ENCODE data around the gene SIX3.

SIX3 gene

DNA sequence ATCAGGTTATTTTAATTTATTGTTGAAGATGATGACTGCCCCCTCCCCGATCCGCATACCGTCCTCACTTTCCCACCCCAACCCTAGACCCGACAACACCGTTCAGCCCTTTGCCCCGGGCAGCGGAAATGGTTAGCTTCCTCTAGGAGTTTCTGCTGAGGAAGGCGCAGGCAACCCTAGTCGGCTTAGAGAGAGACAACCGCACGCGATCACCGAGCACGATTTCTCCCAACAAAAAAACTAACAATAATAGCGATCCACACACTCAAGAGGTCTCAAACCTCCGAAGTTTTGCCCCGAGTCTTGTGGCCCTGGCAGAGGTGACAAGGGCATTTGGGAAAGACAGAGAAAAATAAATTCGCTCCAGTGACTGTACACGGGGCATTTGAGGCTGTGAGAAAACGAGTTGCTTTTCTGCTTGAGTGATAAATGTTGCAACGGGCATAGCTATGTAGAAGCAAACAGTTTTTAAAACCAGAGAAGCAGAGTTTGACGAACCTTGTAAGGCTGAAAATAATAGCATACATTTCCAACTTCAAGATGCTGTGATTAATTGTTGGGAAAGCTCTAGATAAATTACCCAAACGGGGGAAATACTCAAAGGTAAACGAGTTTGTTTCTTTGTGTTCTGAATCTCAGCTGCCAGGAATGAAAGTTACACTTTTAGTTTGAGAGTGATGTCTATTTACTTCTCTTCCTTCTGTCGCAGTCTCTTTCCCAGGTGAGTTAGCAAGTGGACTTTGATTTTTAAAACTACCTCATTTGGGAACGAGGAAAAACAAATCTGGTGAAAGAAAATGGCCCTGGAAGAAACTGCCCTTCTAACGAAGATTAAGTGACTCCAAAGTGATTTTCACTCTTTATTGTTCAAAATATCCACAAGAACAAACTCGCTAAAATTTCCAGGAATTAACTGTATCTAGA is 11.0 kb upstream of the SIX3 start:
- Histone ChIP-seq H3K4me1 (ENCODE audit: control insufficient read depth, insufficient read depth, low read length, poor library complexity, severe bottlenecking) (no peaks in the 10 kb centered on the region), H3K27ac (ENCODE audit: insufficient read depth, low read length, poor library complexity, severe bottlenecking) (no peak overlapping the region), H3K36me3 (ENCODE audit: control insufficient read depth, insufficient read depth, low read length) (no peaks in the 10 kb centered on the region), H3K4me3 (ENCODE audit: insufficient read depth, low read depth, low read length, poor library complexity, severe bottlenecking) (no peak overlapping the region), H3K27me3 (replicated peaks; ENCODE audit: control insufficient read depth, insufficient read depth, low read length, poor library complexity, severe bottlenecking) (peaks cover 62% of the 10 kb centered on the region), H3K9me3 (ENCODE audit: control insufficient read depth, low read length) (no peaks in the 10 kb centered on the region)
- no peak for DNase-seq

DNA sequence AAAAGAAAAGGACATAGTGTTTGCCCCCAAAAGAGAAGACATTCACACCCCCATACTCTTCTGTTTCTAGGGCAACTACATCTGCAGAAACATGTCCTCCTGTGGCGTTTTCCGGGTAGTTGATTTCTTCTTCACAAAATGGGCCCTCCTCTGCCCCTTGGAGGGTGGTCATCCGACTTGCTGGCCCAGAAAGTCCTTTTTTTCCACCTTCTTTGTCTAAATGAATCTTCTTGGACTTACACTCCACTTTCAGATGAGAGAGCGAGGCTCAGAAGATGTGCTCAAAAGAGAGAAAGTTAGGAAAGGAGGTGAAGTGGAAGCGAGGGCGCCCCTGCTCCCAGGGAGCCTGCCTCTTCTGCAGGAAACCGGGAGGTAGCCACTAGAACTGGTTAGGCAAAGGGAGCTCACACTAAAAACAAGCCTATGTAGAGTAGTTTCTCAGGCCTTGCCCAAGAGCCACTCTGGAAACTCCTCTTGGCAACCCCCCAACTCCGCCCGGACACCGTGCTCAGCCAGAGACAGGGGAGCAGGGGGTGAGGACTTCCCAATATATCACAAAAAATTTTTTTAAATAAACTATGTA is 10.2 kb upstream of the SIX3 start:
- no peaks in the 10 kb centered on the region for H3K9me3 ChIP-seq (ENCODE audit: control insufficient read depth, low read length)
- no peak overlapping the region for H3K4me3 ChIP-seq (ENCODE audit: insufficient read depth, low read depth, low read length, poor library complexity, severe bottlenecking)
- H3K36me3 ChIP-seq (ENCODE audit: control insufficient read depth, insufficient read depth, low read length) = no peaks in the 10 kb centered on the region
- no peak for DNase-seq
- peaks cover 65% of the 10 kb centered on the region for H3K27me3 ChIP-seq (replicated peaks; ENCODE audit: control insufficient read depth, insufficient read depth, low read length, poor library complexity, severe bottlenecking)
- H3K4me1 ChIP-seq (ENCODE audit: control insufficient read depth, insufficient read depth, low read length, poor library complexity, severe bottlenecking) = no peaks in the 10 kb centered on the region
- H3K27ac ChIP-seq (ENCODE audit: insufficient read depth, low read length, poor library complexity, severe bottlenecking) = no peak overlapping the region

DNA sequence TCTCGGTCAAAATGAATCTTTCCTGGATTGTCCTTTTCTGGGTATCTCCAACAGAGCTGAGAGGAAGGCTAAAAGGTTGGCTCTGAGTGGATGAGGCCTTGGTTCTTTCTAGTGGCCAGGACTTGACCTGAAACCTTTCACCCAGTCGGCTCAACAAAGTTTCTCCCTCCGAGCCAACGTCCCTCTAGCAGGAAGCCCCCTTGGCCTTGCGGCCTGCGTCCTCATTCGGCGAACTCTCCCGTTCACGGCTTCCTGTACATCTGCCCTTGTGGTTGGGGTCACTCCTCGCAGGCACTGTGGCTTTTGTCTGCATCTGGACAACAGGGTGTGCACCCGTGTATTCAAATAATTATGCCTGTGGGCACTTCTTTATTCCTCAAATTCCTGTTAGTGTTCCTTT is 9.4 kb upstream of the SIX3 start:
- Histone ChIP-seq H3K4me3 (ENCODE audit: insufficient read depth, low read depth, low read length, poor library complexity, severe bottlenecking) (no peak overlapping the region), H3K4me1 (ENCODE audit: control insufficient read depth, insufficient read depth, low read length, poor library complexity, severe bottlenecking) (no peaks in the 10 kb centered on the region), H3K9me3 (ENCODE audit: control insufficient read depth, low read length) (no peaks in the 10 kb centered on the region), H3K36me3 (ENCODE audit: control insufficient read depth, insufficient read depth, low read length) (no peaks in the 10 kb centered on the region), H3K27ac (ENCODE audit: insufficient read depth, low read length, poor library complexity, severe bottlenecking) (no peak overlapping the region), H3K27me3 (replicated peaks; ENCODE audit: control insufficient read depth, insufficient read depth, low read length, poor library complexity, severe bottlenecking) (peaks cover 69% of the 10 kb centered on the region)
- DNase-seq = no peak

DNA sequence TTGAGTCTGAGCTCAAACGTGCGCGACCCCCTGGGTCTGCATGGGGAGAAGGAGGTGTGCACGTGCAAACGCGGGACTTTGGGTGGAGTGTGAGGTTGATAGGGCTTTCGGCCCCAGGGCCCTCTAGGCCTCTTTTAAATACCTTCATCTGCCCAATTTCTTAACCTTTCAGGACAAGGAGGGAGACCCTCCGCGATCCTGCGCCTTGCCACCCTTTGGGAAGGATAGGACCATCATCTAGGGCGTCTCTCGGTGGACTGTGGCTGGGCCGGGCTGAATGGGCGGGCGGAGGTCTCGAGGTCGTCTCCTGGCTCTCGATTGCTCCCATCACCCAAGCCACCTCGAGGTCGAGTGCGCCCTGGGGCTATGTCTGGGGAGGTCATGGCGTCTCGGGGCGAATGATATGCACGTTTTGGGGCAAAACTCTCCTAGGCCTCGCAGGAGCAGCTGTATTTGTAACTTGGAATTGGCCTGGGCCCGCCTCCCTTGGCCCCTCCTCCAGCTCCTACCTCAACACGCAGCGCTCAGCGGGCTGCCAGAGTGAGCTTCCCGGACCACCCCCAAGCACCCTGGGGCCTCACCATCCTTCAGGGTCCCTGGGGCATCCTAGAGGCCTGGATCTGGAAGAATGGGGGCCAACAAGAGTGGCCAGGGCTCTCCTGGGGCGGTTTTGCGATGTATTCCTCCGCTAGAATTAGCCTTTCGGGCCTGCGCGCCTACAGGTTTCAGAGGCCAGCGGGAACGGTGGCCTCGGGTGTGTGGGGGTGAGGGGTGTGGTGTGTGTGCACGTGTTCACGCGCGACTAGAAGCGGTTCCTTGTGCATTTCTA is 8.7 kb upstream of the SIX3 start:
- no peak overlapping the region for H3K27ac ChIP-seq (ENCODE audit: insufficient read depth, low read length, poor library complexity, severe bottlenecking)
- H3K4me1 ChIP-seq (ENCODE audit: control insufficient read depth, insufficient read depth, low read length, poor library complexity, severe bottlenecking) = peaks cover 3% of the 10 kb centered on the region
- no peak overlapping the region for H3K4me3 ChIP-seq (ENCODE audit: insufficient read depth, low read depth, low read length, poor library complexity, severe bottlenecking)
- no peaks in the 10 kb centered on the region for H3K9me3 ChIP-seq (ENCODE audit: control insufficient read depth, low read length)
- peaks cover 68% of the 10 kb centered on the region for H3K27me3 ChIP-seq (replicated peaks; ENCODE audit: control insufficient read depth, insufficient read depth, low read length, poor library complexity, severe bottlenecking)
- H3K36me3 ChIP-seq (ENCODE audit: control insufficient read depth, insufficient read depth, low read length) = no peaks in the 10 kb centered on the region
- no peak for DNase-seq

DNA sequence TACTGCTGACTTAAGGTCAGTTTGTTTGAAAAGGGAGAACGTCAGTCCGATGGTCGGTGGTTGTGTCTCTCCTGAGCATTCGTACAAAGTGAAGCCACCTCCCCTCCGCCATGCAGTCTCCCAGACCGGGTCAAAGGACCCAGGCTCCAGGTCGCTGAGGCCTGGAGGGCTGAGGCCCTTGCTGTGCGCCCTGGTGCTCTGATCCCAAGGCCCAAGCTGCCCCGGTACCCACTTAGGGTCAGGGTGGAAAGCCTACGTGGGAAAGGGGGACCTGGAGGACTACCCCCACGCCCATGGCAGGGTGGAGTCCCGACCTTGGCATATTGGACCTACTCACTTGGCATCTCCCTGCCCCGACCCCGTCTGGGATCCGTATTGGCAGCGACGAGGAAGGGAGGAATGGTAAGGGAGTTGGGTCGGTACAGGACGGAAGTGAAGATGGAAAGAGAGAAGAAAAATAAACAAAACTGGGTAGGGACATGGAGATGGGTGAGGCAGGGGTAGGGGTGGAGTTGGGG is 8.0 kb upstream of the SIX3 start:
- Histone ChIP-seq H3K4me3 (ENCODE audit: insufficient read depth, low read depth, low read length, poor library complexity, severe bottlenecking) (no peak overlapping the region), H3K27ac (ENCODE audit: insufficient read depth, low read length, poor library complexity, severe bottlenecking) (no peak overlapping the region), H3K36me3 (ENCODE audit: control insufficient read depth, insufficient read depth, low read length) (no peaks in the 10 kb centered on the region), H3K4me1 (ENCODE audit: control insufficient read depth, insufficient read depth, low read length, poor library complexity, severe bottlenecking) (peaks cover 8% of the 10 kb centered on the region), H3K27me3 (replicated peaks; ENCODE audit: control insufficient read depth, insufficient read depth, low read length, poor library complexity, severe bottlenecking) (peaks cover 68% of the 10 kb centered on the region), H3K9me3 (ENCODE audit: control insufficient read depth, low read length) (no peaks in the 10 kb centered on the region)
- DNase-seq = no peak

DNA sequence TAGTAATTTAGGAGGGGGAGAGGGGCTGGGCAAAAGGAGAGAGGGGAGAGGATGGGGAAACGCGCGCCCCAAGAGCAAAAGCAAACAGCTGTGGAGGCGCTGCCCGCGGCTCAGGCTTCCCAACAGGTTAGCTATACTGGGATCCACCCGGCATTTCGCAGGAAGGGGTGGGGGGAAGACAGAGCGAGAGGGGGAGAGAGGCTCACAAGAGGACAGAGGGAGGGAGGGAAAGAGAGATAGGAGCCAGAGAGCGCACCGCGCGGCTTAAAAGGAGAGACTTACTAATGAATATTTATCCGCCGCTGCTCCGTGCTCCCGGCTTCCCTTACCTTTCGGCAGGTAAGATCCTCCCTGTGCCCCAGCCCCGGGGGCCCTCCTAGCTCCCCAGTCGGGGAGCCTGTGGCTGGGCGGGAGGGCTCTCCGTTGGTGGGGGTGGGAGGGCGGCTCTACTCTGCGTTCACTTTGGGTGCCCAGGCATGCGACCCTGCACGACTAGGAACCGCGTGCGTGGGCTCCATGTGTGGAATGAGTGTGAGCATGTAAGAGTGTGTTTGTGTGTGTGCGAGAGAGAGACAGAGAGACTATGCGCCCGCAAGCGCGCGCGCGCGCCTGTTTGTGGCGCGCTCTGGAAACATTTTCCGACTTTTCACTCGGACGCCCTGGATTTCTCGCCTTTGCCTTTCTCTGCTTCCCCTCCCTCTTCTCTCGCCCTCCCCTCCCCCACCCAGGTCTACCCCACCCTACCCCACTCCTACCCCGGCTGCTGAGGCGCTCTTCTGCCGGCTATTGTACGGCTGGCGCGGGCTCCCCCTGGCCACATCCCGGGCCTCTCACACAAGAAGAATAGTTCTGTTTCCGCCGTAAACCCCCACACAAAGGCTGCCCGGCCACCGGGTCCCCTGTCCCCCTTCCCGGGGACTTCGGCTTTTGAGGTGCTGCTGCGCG is 7.2 kb upstream of the SIX3 start:
- no peak overlapping the region for H3K4me3 ChIP-seq (ENCODE audit: insufficient read depth, low read depth, low read length, poor library complexity, severe bottlenecking)
- H3K4me1 ChIP-seq (ENCODE audit: control insufficient read depth, insufficient read depth, low read length, poor library complexity, severe bottlenecking) = peaks cover 14% of the 10 kb centered on the region
- H3K27me3 ChIP-seq (replicated peaks; ENCODE audit: control insufficient read depth, insufficient read depth, low read length, poor library complexity, severe bottlenecking) = peaks cover 71% of the 10 kb centered on the region
- H3K9me3 ChIP-seq (ENCODE audit: control insufficient read depth, low read length) = no peaks in the 10 kb centered on the region
- H3K36me3 ChIP-seq (ENCODE audit: control insufficient read depth, insufficient read depth, low read length) = no peaks in the 10 kb centered on the region
- H3K27ac ChIP-seq (ENCODE audit: insufficient read depth, low read length, poor library complexity, severe bottlenecking) = no peak overlapping the region
- DNase-seq = no peak

DNA sequence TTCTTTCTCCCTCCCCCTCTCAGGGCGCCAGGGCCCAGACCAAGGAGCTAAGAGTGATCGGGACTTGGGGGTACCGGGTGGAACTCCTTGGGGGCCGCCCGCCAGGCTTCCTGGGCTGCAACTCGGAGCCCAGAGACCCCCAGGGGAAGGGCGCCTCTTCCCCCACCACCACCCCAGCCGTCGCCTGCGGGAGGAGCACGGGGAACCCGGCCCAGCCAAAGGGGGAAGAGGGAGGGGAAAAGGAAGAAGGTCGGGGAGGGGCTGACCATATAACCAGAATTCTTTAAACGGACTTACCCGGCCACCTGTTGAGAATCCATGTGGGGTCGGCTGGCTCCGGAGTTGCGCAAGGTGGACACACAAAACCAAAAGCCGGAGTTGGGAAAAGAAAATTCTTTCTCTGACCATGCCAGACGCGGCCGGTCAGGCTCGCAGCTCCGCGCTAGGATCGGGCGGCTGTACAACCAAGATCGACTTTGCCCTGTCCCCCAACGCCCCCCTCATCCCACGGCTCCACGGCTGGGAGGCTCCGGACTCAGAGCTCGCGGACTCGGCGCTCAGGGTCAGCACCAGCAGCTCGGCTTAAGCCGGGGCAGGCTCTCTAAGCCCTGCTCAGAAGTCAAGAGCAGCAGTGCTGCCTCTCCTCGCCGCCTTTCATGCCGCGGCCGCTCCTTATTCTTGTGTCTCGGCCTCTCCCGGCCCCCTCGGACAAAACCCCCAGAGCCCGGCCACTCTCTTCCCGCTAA is 6.3 kb upstream of the SIX3 start:
- H3K36me3 ChIP-seq (ENCODE audit: control insufficient read depth, insufficient read depth, low read length) = no peaks in the 10 kb centered on the region
- peaks cover 69% of the 10 kb centered on the region for H3K27me3 ChIP-seq (replicated peaks; ENCODE audit: control insufficient read depth, insufficient read depth, low read length, poor library complexity, severe bottlenecking)
- no peak for DNase-seq
- H3K27ac ChIP-seq (ENCODE audit: insufficient read depth, low read length, poor library complexity, severe bottlenecking) = no peak overlapping the region
- peaks cover 14% of the 10 kb centered on the region for H3K4me1 ChIP-seq (ENCODE audit: control insufficient read depth, insufficient read depth, low read length, poor library complexity, severe bottlenecking)
- H3K4me3 ChIP-seq (ENCODE audit: insufficient read depth, low read depth, low read length, poor library complexity, severe bottlenecking) = no peak overlapping the region
- H3K9me3 ChIP-seq (ENCODE audit: control insufficient read depth, low read length) = no peaks in the 10 kb centered on the region

DNA sequence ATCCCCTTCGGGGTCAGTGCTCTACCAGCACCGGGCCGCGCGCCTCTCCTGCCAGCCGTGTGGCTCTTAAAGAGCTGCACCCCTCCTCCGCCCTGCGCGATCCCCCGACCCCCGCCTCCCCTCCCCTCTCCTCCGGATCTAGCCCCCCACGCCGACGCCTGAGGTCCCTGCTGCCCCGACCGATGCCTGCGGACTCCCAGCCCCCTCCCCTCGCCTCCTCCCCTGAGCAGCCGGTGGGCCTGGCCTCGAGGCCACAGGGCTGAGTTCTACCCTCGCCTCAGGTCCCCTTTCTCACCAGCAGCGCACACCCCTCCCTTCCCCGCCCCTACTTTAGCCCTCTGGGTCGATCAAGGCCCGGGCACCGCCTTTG is 5.8 kb upstream of the SIX3 start:
- H3K27me3 ChIP-seq (replicated peaks; ENCODE audit: control insufficient read depth, insufficient read depth, low read length, poor library complexity, severe bottlenecking) = peaks cover 64% of the 10 kb centered on the region
- no peaks in the 10 kb centered on the region for H3K36me3 ChIP-seq (ENCODE audit: control insufficient read depth, insufficient read depth, low read length)
- no peaks in the 10 kb centered on the region for H3K9me3 ChIP-seq (ENCODE audit: control insufficient read depth, low read length)
- no peak for DNase-seq
- no peak overlapping the region for H3K27ac ChIP-seq (ENCODE audit: insufficient read depth, low read length, poor library complexity, severe bottlenecking)
- no peak overlapping the region for H3K4me3 ChIP-seq (ENCODE audit: insufficient read depth, low read depth, low read length, poor library complexity, severe bottlenecking)
- H3K4me1 ChIP-seq (ENCODE audit: control insufficient read depth, insufficient read depth, low read length, poor library complexity, severe bottlenecking) = peaks cover 14% of the 10 kb centered on the region

DNA sequence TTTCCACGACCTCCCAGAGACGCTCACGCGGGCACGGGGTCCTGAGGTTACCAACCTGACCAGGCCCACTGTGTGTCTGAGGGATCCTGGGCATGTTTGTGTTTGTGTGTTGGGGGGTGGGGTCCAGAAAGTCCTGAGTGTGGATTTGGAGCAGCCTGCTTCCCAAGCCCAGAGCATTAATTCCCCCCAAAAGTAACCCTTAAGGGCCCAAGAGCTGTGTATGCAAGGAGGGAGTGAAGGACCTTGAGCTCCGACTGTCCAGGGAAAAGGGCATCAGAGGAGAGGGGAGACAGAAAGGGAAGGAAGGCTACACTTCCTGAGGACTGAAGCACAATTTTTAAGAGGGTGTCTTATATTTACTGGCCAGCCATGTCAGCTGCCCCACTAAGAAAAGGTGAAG is 5.2 kb upstream of the SIX3 start:
- H3K9me3 ChIP-seq (ENCODE audit: control insufficient read depth, low read length) = no peaks in the 10 kb centered on the region
- H3K4me1 ChIP-seq (ENCODE audit: control insufficient read depth, insufficient read depth, low read length, poor library complexity, severe bottlenecking) = peaks cover 19% of the 10 kb centered on the region
- peaks cover 58% of the 10 kb centered on the region for H3K27me3 ChIP-seq (replicated peaks; ENCODE audit: control insufficient read depth, insufficient read depth, low read length, poor library complexity, severe bottlenecking)

More for the DNA sequence above, 5.2 kb upstream of the SIX3 start:
- Histone ChIP-seq H3K27ac (ENCODE audit: insufficient read depth, low read length, poor library complexity, severe bottlenecking) (no peak overlapping the region), H3K4me3 (ENCODE audit: insufficient read depth, low read depth, low read length, poor library complexity, severe bottlenecking) (no peak overlapping the region), H3K36me3 (ENCODE audit: control insufficient read depth, insufficient read depth, low read length) (no peaks in the 10 kb centered on the region)
- DNase-seq = no peak

All from effector memory CD4-positive, alpha-beta T cell (primary cell).